GM12878 (cell line): Measurements from ENCODE around the gene SAFB.

Experiments
- BHLHE40 ChIP-seq, 2 experiments: fragments of 450-650 bp in 1 of 2; IDR thresholded peaks; 2 replicates each; pipeline ENCODE4 v1.6.1; 2011 to 2017; ENCODE audit warnings: low read depth in 2 of 2, borderline replicate concordance in 1 of 2, improper control_type of control experiment in 1 of 2, low read length in 1 of 2, mild to moderate bottlenecking in 1 of 2
- CTCF ChIP-seq, 3 experiments: IDR thresholded peaks in 2 of 3; conservative IDR thresholded peaks in 1 of 3; 2 replicates each; pipeline ENCODE4 v1.5.1; 2011; ENCODE audit warnings: low read depth in 3 of 3, low read length in 3 of 3, mild to moderate bottlenecking in 3 of 3, control low read depth in 2 of 3, moderate library complexity in 2 of 3, inconsistent platforms in 1 of 3, mixed read lengths in 1 of 3; ENCODE audit not compliant: control insufficient read depth in 2 of 3, insufficient read depth in 1 of 3; ENCODE audit errors: extremely low read depth in 1 of 3
- HDGF ChIP-seq: fragments of 450-650 bp; IDR thresholded peaks from 2 replicates; pipeline ENCODE4 v1.6.1; 2016; ENCODE audit warnings: antibody characterized with exemption
- IRF3 ChIP-seq: fragments of 450-650 bp; IDR thresholded peaks from 2 replicates; pipeline ENCODE4 v1.6.1; 2014; ENCODE audit warnings: mild to moderate bottlenecking
- MAX ChIP-seq: IDR thresholded peaks from 2 replicates; pipeline ENCODE4 v1.6.1; 2012; ENCODE audit warnings: low read depth, low read length, improper control_type of control experiment
- MXI1 ChIP-seq: fragments of 150-350 bp; IDR thresholded peaks from 2 replicates; pipeline ENCODE4 v1.6.1; 2011; ENCODE audit warnings: low read depth, mild to moderate bottlenecking, inconsistent platforms, low read length, improper control_type of control experiment
- NFIC ChIP-seq: IDR thresholded peaks from 2 replicates; pipeline ENCODE4 v1.6.1; 2012; ENCODE audit warnings: low read depth, mild to moderate bottlenecking, inconsistent platforms, low read length, moderate library complexity
- REST ChIP-seq: IDR thresholded peaks from 2 replicates; pipeline ENCODE4 v1.6.1; 2012; ENCODE audit warnings: mild to moderate bottlenecking, low read depth, low read length
- SREBF2 ChIP-seq: IDR thresholded peaks from 2 replicates; pipeline ENCODE4 v1.6.1; 2012; ENCODE audit warnings: mild to moderate bottlenecking, low read length
- SRF ChIP-seq, 2 experiments: IDR thresholded peaks; 2 replicates each; pipeline ENCODE4 v1.6.1; 2011; ENCODE audit warnings: low read depth in 2 of 2, low read length in 2 of 2, mild to moderate bottlenecking in 1 of 2, moderate library complexity in 1 of 2

- TF ChIP-seq CTCF (IDR thresholded peaks at IDR 0.05 in 2 of 3, conservative IDR thresholded peaks at IDR 0.05 in 1 of 3; ENCODE audit: control insufficient read depth in 2 of 3, extremely low read depth in 1 of 3, insufficient read depth in 1 of 3, low read depth in 3 of 3, low read length in 3 of 3) (no peak), REST (no peak), BHLHE40 (IDR thresholded peaks at IDR 0.05; ENCODE audit: borderline replicate concordance in 1 of 2, low read depth in 2 of 2, low read length in 1 of 2) (no peak; a peak in 1 of 4 replicates), SREBF2 (no peak), MAX (no peak), MXI1 (no peak), SRF (IDR thresholded peaks at IDR 0.05; ENCODE audit: low read depth in 2 of 2, low read length in 2 of 2) (no peak), IRF3 (no peak), HDGF (no peak), NFIC (no peak)
Observed at GRCh38 chr19:5623397-5624017, 624 bp downstream of the SAFB start.
